Transverse colon (tissue), 4 donors: ENCODE data around the gene IGSF21. TPM values are rescaled to one million over a fixed set of nuclear protein-coding genes. Genes with fewer than 3 reads are reported as not detected.
"Not testable (repeated sequence)": the region's sequence is repeated elsewhere in the genome, so short reads cannot be mapped to it uniquely, and the experiment has no call there.

Experiments used
- DNase-seq: peaks from one replicate; pipeline ENCODE4 v3.0.0-alpha.2; 2019
- H3K27ac ChIP-seq, 4 donors: fragments of 200-600 bp; sonication (generic); 2 replicates each; pipeline ENCODE4 v1.5.1; 2016 to 2018; ENCODE audit warnings: inconsistent platforms in 4 of 4
- H3K27me3 ChIP-seq: fragments of 200-600 bp; sonication (generic); 2 replicates; pipeline ENCODE4 v1.5.1; 2017; ENCODE audit warnings: inconsistent platforms
- H3K36me3 ChIP-seq, 4 donors: fragments of 200-600 bp; sonication (generic); 2 replicates each; pipeline ENCODE4 v1.5.1; 2017 to 2019; ENCODE audit warnings: inconsistent platforms in 4 of 4
- H3K4me1 ChIP-seq, 4 donors: fragments of 200-600 bp; sonication (generic); 2 replicates each; pipeline ENCODE4 v1.5.1; 2017 to 2020; ENCODE audit warnings: inconsistent platforms in 4 of 4
- H3K4me3 ChIP-seq, 4 donors: fragments of 200-600 bp; sonication (generic); 1 replicate in 1 of 4; 2 replicates in 3 of 4; pipeline versions ENCODE4 v1.5.1 to v1.6.1; 2017 to 2019; ENCODE audit warnings: inconsistent platforms in 4 of 4
- H3K9me3 ChIP-seq, 2 donors: fragments of 200-600 bp; sonication (generic); 2 replicates each; pipeline ENCODE4 v1.5.1; 2017 to 2019; ENCODE audit warnings: inconsistent platforms in 2 of 2
- EP300 ChIP-seq: sonication (generic); formaldehyde crosslinking; IDR thresholded peaks from one replicate; pipeline ENCODE4 v1.6.1; 2017; ENCODE audit warnings: antibody characterized with exemption, low read depth
- POLR2A ChIP-seq: fragments of 450-650 bp; IDR thresholded peaks from one replicate; pipeline ENCODE4 v1.6.1; 2016; ENCODE audit warnings: antibody characterized with exemption, mild to moderate bottlenecking, moderate library complexity
- POLR2AphosphoS5 ChIP-seq, 3 donors: sonication (generic); formaldehyde crosslinking; IDR thresholded peaks; one replicate each; pipeline ENCODE4 v1.6.1; 2016; ENCODE audit warnings: antibody characterized with exemption in 3 of 3
- WGBS, 2 donors: methylation state at CpG; one replicate each; pipeline ENCODE4 v1.1.5; 2018; ENCODE audit warnings: low coverage in 1 of 2; 5-methylcytosine and 5-hydroxymethylcytosine counted together
- in situ Hi-C, 4 donors: fragments of 200-750 bp; cut with MboI; loops; one replicate each; pipeline versions ENCODE4 v1.15.0 to v1.15.1; 2017; ENCODE audit warnings: low sequenced_read_pairs in 3 of 4, low pct_ligation_motif_present in 1 of 4, low pct_unique_long_range_greater_than_20kb in 1 of 4
- intact Hi-C: fragments of 100-400 bp; cut with DNase I; formaldehyde crosslinking; loops from one replicate; pipeline ENCODE4 v1.15.1; 2023; ENCODE audit warnings: low total_unique reads
- total RNA-seq, 4 donors: library from RNA; depleted of rRNA; stranded (reverse); fragments of >200 nt; gene quantifications; one replicate each; pipeline ENCODE4 v1.1.0, GENCODE V29; 2016
- TF ChIP-seq, protein P1 (sequence below), 5 experiments: fragments of 200-600 bp in 3 of 5; fragments of 450-650 bp in 2 of 5; sonication (generic) in 3 of 5; IDR thresholded peaks; 1 replicate in 2 of 5; 2 replicates in 3 of 5; pipeline ENCODE4 v1.5.1; 2016 to 2017; ENCODE audit warnings: antibody characterized with exemption in 5 of 5, inconsistent platforms in 3 of 5, mild to moderate bottlenecking in 2 of 5, moderate library complexity in 1 of 5

Gene IGSF21
- total RNA-seq, 4 donors from 2014 or later: 1.1 to 6.8 (median 1.6) TPM; not detected in 1

DNA sequence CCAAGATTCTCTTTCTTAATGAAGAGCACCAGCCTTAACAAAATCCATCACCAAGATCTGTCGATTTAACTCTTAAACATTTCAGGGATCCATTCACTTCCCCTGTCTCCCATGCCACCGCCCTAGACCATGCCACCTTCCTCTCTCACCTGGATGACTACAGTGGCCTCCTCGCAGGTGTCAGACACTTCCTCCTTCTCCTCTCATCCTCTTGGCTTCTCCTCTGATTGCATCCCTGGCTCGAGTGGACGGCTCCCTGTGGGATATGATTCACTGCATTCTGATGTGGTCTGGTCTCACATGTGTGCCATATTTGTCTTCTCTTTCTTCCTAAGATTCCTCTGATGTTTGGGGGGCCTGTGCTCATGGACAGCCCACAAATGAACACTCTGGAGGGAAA is 306.7 kb downstream of the IGSF21 start:
- TF ChIP-seq POLR2A (no peak), POLR2AphosphoS5 (IDR thresholded peaks at IDR 0.05) (no peak), EP300 (no peak)
- TF ChIP-seq, protein P1, sequence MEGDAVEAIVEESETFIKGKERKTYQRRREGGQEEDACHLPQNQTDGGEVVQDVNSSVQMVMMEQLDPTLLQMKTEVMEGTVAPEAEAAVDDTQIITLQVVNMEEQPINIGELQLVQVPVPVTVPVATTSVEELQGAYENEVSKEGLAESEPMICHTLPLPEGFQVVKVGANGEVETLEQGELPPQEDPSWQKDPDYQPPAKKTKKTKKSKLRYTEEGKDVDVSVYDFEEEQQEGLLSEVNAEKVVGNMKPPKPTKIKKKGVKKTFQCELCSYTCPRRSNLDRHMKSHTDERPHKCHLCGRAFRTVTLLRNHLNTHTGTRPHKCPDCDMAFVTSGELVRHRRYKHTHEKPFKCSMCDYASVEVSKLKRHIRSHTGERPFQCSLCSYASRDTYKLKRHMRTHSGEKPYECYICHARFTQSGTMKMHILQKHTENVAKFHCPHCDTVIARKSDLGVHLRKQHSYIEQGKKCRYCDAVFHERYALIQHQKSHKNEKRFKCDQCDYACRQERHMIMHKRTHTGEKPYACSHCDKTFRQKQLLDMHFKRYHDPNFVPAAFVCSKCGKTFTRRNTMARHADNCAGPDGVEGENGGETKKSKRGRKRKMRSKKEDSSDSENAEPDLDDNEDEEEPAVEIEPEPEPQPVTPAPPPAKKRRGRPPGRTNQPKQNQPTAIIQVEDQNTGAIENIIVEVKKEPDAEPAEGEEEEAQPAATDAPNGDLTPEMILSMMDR (IDR thresholded peaks at IDR 0.05): no peak
- peaks cover 0 to 18% of the 10 kb centered on the region in 2 donors for H3K9me3 ChIP-seq
- intact Hi-C loops: no loop called here
- no peak overlapping the region for H3K4me3 ChIP-seq
- peak overlapping the region in 3 of 4 donors; percentile 0 to 25 (median 21) for H3K27ac ChIP-seq
- H3K4me1 ChIP-seq: peaks cover 0 to 6% (median 2%) of the 10 kb centered on the region in 4 donors
- in situ Hi-C loops: no loop called here
- DNase-seq: peak; percentile 18
- WGBS, 2 donors: 55 to 67% methylated on average over 3 to 5 of the region's 5 CpGs
- H3K27me3 ChIP-seq: no peaks in the 10 kb centered on the region
- H3K36me3 ChIP-seq: no peaks in the 10 kb centered on the region

DNA sequence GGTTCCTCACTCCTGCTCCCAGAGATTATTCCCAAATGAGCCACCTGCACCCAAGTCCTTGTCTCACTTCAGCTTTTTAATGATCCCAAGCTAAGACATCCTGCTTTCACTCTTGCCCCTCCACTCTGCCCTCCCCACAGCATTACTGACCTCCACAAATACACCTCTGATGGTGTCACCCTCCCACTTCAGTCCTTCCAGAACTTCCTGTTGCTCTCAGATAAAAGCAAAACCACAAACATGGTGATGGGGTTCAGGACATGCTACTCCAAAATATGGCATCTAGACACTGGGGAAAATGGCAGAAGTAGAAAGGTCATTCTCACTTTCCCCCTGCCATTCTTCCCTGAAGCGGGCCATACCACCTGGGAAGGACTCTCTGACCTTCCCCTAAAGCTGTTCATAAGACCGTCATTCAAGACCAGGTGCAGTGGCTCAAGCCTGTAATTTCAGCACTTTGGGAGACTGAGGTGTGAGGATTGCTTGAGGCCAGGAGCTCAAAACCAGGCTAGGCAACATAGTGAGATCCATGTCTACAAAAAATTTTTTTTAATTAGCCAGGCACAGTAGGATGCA is 307.4 kb downstream of the IGSF21 start:
- no peak overlapping the region for H3K4me3 ChIP-seq
- no peak for TF ChIP-seq POLR2A
- TF ChIP-seq, protein P1 (IDR thresholded peaks at IDR 0.05): no peak
- TF ChIP-seq POLR2AphosphoS5 (IDR thresholded peaks at IDR 0.05): no peak
- no peak for TF ChIP-seq EP300
- no peaks in the 10 kb centered on the region for H3K27me3 ChIP-seq
- no peaks in the 10 kb centered on the region for H3K36me3 ChIP-seq
- H3K4me1 ChIP-seq: peaks cover 0 to 6% (median 2%) of the 10 kb centered on the region in 4 donors
- no peak for DNase-seq
- peak overlapping the region in 1 of 4 donors; percentile 21 for H3K27ac ChIP-seq
- in situ Hi-C loops: no loop called here
- 98 to 100% methylated on average over 1 to 2 of the region's 2 CpGs for WGBS, 2 donors
- peaks cover 0 to 18% of the 10 kb centered on the region in 2 donors for H3K9me3 ChIP-seq
- intact Hi-C loops: no loop called here

DNA sequence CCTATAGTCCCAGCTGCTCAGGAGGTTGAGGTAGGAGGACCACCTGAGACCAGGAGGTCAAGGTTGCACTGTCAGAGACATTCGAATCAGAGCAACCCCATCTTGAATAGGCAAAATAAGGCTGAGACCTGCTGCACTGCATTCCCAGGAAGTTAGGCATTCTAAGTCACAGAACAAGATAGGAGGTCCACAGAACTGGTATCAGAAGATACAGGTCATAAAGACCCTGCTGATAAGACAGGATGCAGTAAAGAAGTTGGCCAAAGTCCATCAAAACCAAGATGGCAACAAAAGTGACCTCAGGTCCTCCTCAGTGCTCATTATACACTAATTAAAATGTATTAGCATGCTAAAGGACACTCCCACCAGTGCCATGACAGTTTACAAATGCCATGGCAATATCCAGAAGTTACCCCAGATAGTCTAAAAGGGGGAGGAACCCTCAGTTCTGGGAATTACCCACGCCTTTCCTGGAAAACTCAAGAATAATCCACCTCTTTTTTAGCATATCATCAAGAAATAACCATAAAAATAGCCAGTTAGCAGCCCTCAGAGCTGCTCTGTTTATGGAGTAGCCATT is 307.9 kb downstream of the IGSF21 start:
- in situ Hi-C loops: no loop called here
- Histone ChIP-seq H3K4me1 (peaks cover 0 to 6% (median 2%) of the 10 kb centered on the region in 4 donors), H3K4me3 (no peak overlapping the region), H3K27ac (no peak overlapping the region), H3K36me3 (no peaks in the 10 kb centered on the region), H3K9me3 (peaks cover 0 to 18% of the 10 kb centered on the region in 2 donors), H3K27me3 (no peaks in the 10 kb centered on the region)
- 69 to 78% methylated on average over 1 to 2 of the region's 2 CpGs for WGBS, 2 donors
- DNase-seq: no peak
- no peak for TF ChIP-seq POLR2AphosphoS5 (IDR thresholded peaks at IDR 0.05)
- TF ChIP-seq, protein P1 (IDR thresholded peaks at IDR 0.05): no peak
- TF ChIP-seq EP300: no peak
- no peak for TF ChIP-seq POLR2A
- intact Hi-C loops: no loop called here

DNA sequence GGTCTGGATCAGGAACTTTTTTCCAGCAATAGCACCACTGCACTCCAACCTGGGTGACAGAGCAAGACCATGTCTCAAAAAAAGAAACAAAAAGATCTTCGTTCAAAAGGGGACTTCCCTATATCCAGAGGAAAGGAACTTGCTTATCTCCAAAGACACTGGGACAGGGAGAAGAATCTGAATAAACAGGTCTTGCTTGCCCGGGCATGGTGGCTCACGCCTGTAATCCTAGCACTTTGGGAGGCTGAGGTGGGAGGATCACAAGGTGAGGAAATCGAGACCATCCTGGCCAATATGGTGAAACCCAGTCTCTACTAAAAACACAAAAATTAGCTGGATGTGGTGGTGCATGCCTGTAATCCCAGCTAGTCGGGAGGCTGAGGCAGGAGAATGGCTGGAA is 308.5 kb downstream of the IGSF21 start:
- H3K27ac ChIP-seq, H3K4me1 ChIP-seq, DNase-seq, in situ Hi-C loops, H3K4me3 ChIP-seq, intact Hi-C loops, H3K27me3 ChIP-seq, H3K36me3 ChIP-seq: not testable (repeated sequence)
- WGBS, 2 donors: 70 to 80% methylated on average over 2 to 5 of the region's 5 CpGs
- H3K9me3 ChIP-seq: peaks cover 0 to 15% of the 10 kb centered on the region in 2 donors
